ENCODE results near the gene TMEM140. TPM values are rescaled to one million over a fixed set of nuclear protein-coding genes. Genes with fewer than 3 reads are reported as not detected.

The TMEM140 gene
- total RNA-seq, 3 donors from 2014 or later (not counting 1 experiment from before 2014, with no cell fraction given), result 60.0 to 81.7 (median 76.9) TPM

DNA sequence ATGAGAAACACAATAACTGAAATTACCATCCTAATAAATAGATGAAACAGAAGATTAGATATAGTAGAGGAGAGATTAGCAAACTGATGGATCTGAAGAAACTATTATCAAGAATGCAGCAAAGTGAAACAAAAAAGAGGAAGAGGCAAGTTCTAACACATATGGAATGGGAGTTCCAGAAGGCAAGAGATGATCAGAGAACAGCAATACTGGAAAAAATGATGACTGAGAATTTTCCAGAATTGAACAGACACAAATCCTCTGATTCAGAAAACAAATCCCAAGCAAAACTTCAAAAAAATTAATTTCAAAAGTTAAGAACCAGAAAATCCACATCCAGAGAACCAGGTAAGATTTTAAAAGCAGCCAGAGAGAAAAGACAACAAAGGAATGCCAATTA, 42.8 kb downstream of the TMEM140 start:
- no peak overlapping the region for H3K27ac Mint-ChIP-seq
- H3K36me3 Mint-ChIP-seq, result peaks cover 15% of the 10 kb centered on the region
- DNase-seq (no peak), ATAC-seq (no peak)
- no peak overlapping the region for H3K27ac ChIP-seq (ENCODE audit: low read length)
- H3K4me3 ChIP-seq (ENCODE audit: low read length), result no peak overlapping the region
- peaks cover 68% of the 10 kb centered on the region for H3K36me3 ChIP-seq (ENCODE audit: control insufficient read depth, insufficient read depth, low read length)
- no peaks in the 10 kb centered on the region for H3K9me3 ChIP-seq (ENCODE audit: control insufficient read depth, insufficient read depth, low read length)
- no peaks in the 10 kb centered on the region for H3K27me3 ChIP-seq (ENCODE audit: control insufficient read depth, insufficient read depth, low read length)
- TF ChIP-seq, protein P1, sequence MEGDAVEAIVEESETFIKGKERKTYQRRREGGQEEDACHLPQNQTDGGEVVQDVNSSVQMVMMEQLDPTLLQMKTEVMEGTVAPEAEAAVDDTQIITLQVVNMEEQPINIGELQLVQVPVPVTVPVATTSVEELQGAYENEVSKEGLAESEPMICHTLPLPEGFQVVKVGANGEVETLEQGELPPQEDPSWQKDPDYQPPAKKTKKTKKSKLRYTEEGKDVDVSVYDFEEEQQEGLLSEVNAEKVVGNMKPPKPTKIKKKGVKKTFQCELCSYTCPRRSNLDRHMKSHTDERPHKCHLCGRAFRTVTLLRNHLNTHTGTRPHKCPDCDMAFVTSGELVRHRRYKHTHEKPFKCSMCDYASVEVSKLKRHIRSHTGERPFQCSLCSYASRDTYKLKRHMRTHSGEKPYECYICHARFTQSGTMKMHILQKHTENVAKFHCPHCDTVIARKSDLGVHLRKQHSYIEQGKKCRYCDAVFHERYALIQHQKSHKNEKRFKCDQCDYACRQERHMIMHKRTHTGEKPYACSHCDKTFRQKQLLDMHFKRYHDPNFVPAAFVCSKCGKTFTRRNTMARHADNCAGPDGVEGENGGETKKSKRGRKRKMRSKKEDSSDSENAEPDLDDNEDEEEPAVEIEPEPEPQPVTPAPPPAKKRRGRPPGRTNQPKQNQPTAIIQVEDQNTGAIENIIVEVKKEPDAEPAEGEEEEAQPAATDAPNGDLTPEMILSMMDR (IDR thresholded peaks at IDR 0.05), result no peak
- no peaks in the 10 kb centered on the region for H3K27me3 Mint-ChIP-seq (ENCODE audit: low read depth in 2 of 2)
- H3K9me3 Mint-ChIP-seq, result no peaks in the 10 kb centered on the region
- no peak overlapping the region for H3K4me3 Mint-ChIP-seq
- no peaks in the 10 kb centered on the region for H3K4me1 ChIP-seq (ENCODE audit: control insufficient read depth, insufficient read depth, low read length)
- H3K4me1 Mint-ChIP-seq, result peaks cover 0 to 4% of the 10 kb centered on the region in 2 donors
- intact Hi-C loops (cut with micrococcal nuclease), result no loop called here

DNA sequence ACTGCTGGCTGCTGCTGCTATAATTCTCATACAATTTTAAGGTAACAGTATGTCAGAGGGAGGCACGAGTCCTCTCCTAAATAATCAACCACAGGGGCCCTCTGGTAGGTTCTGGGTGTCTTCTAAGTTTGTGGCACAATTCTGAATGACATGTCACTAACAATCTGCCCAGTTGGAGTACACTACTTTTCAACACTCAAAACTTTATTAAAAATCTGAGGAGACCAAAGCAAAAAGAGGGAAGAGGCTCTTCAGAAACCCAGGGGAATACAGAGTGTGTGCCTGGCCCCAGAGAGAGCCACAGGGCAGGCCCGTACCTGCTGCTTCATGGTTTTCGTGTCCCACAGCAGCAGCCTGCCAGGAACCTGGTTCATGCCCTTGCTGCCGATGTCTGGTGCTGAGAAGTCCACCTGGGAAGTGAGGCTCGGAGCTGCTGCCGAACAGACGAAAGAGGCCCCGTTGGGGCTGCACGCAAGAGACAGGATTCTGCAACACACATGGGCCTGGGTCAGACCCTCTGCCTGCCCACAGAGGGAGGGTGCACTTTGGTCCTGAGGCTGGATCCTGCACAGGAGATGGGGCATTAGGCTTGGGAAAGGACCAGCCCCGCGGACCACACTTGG, 45.2 kb downstream of the TMEM140 start:
- Mint-ChIP-seq H3K27ac (no peak overlapping the region), H3K4me1 (peaks cover 0 to 4% of the 10 kb centered on the region in 2 donors), H3K4me3 (no peak overlapping the region), H3K27me3 (ENCODE audit: low read depth in 2 of 2) (no peaks in the 10 kb centered on the region), H3K9me3 (no peaks in the 10 kb centered on the region), H3K36me3 (peaks cover 15% of the 10 kb centered on the region)
- Histone ChIP-seq H3K27me3 (ENCODE audit: control insufficient read depth, insufficient read depth, low read length) (no peaks in the 10 kb centered on the region), H3K27ac (ENCODE audit: low read length) (no peak overlapping the region), H3K4me3 (ENCODE audit: low read length) (no peak overlapping the region), H3K9me3 (ENCODE audit: control insufficient read depth, insufficient read depth, low read length) (no peaks in the 10 kb centered on the region), H3K36me3 (ENCODE audit: control insufficient read depth, insufficient read depth, low read length) (peaks cover 69% of the 10 kb centered on the region), H3K4me1 (ENCODE audit: control insufficient read depth, insufficient read depth, low read length) (no peaks in the 10 kb centered on the region)
- DNase-seq, result no peak
- ATAC-seq, result no peak
- intact Hi-C loops (cut with micrococcal nuclease), result no loop called here
- TF ChIP-seq, protein P1 (IDR thresholded peaks at IDR 0.05), result no peak
- WGBS (ENCODE audit: insufficient coverage), result 97% methylated on average over 10 of the region's 11 CpGs

DNA sequence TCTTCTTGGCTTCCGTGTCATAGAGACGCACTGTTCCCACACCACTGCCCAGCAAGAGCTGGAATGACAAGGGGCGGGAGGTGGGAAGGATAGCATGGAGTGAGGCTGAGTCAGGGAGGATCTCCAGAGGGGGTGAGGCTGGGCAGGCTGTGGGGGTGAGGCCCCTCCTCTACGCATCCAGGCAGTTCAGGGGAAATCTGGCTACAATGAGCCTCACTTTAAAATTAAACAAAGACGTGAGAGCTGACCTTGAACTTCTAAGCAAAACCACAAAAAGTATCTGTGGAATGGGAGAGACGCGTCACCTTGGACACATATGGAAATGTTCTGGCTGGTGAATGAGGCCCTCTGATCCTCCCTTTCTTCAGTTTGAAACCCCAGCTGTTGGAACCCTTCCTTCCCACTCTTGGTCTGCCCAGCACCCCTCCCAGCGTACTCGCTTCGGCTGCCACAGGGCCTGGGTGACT, 45.8 kb downstream of the TMEM140 start:
- 98% methylated on average over 10 of the region's 10 CpGs for WGBS (ENCODE audit: insufficient coverage)
- Histone ChIP-seq H3K36me3 (ENCODE audit: control insufficient read depth, insufficient read depth, low read length) (peaks cover 66% of the 10 kb centered on the region), H3K4me3 (ENCODE audit: low read length) (no peak overlapping the region), H3K4me1 (ENCODE audit: control insufficient read depth, insufficient read depth, low read length) (no peaks in the 10 kb centered on the region), H3K9me3 (ENCODE audit: control insufficient read depth, insufficient read depth, low read length) (no peaks in the 10 kb centered on the region), H3K27me3 (ENCODE audit: control insufficient read depth, insufficient read depth, low read length) (no peaks in the 10 kb centered on the region), H3K27ac (ENCODE audit: low read length) (no peak overlapping the region)
- ATAC-seq, result no peak
- no peak for DNase-seq
- Mint-ChIP-seq H3K9me3 (no peaks in the 10 kb centered on the region), H3K36me3 (peaks cover 15% of the 10 kb centered on the region), H3K4me3 (no peak overlapping the region), H3K4me1 (peaks cover 0 to 4% of the 10 kb centered on the region in 2 donors), H3K27me3 (ENCODE audit: low read depth in 2 of 2) (no peaks in the 10 kb centered on the region), H3K27ac (no peak overlapping the region)
- intact Hi-C loops (cut with micrococcal nuclease), result no loop called here
- TF ChIP-seq, protein P1 (IDR thresholded peaks at IDR 0.05), result no peak

Measured in natural killer cell (primary cell).